IPS-NIHi7 (cell line): ENCODE data around the gene SMAD5.

Experiments
- DNase-seq: peaks from one replicate; pipeline ENCODE4 v3.0.0; 2012; ENCODE audit warnings: mixed read lengths; ENCODE audit errors: extremely low spot score

The SMAD5 gene

DNA sequence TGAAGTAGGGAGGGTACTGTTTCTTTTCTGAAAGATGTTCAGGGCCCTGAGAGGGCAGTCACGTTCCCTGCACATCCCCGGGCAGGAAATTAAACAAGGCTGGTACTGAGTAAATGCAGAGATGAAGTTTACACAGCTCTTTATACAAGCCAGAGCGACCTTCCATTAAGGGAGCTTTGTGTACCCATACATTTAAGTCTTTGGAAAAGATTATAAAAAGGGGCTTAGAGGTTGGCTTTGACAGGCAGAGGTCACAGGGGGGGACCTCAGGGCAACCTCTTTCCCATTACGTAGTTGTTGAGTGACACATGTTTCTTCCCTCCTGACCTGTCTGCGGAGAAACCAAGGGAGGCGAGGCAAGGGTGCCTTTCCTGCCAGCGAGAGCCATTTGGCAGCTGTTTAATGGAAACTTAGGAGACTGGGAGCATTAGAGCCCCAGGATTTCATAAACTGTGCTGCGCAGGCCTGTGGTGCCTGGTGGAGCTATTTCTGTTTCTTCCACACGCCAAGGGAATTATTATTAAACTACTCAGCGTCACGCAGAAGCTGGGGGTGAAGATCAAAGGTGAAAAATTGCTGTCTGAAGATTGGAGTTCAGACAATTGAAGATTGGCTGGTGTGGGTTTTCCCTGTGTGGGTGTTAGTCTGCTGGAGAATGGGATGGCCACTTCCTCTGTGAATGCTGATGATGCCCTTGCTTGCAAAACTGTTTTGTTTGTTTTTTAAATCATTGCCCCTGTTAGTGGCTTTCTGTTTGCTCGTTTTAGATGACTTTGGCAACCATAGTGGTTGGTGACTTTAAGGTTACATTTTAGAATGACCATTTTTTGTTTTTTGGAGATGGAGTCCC lies 63.6 kb downstream of the SMAD5 start:
- DNase-seq: no peak

- DNase-seq: no peak
Observed at GRCh38 chr5:136197462-136198142, 65.0 kb downstream of the SMAD5 start.

- no peak for DNase-seq
Observed at GRCh38 chr5:136198453-136198852, 65.8 kb downstream of the SMAD5 start.

DNA sequence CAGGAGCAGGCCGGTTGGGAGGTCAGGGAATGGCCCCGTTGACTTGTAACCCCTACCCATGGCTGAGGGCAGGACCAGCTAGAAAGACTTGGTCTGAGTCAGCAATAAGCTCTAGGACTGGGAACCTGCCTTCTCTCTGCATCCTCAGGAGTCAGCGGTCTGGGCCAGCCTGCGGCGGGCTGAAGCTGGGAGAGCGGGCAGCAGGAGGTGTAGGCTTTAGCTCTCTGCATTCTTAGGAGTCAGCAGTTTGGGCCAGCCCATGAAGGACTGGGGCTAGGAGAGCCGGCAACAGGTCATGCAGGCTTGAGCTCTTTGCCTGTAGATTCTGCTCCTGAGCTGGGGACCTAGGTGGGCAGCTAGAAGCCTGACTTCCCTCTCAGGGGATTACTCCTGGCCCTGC lies 66.8 kb downstream of the SMAD5 start:
- no peak for DNase-seq

DNA sequence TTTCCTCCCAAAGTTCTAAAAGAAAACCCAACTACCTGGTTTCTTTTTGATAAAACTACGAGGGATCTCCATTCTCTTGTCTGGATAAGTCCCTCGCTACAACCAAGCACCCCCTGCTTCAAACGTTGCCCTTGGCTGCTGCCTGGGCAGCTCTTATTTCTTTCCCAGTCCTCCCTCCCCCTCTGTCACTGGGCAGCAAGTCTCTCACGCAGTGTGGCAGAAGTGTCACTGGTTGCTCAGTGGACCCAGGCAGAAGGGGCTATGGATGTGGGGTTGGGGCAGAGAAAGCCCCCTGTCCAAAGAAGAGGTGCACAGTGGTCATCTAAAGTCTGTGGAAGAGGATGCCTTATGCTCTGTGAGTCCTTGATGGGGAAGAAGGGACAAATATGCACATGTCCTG lies 67.5 kb downstream of the SMAD5 start:
- DNase-seq: no peak

- DNase-seq: no peak
Observed at GRCh38 chr5:136200761-136201160, 68.1 kb downstream of the SMAD5 start.

- no peak for DNase-seq
Observed at GRCh38 chr5:136201870-136202269, 69.2 kb downstream of the SMAD5 start.

GRCh38 chr5:136202469-136203205 lies 70.0 kb downstream of the SMAD5 start:
- peak; percentile 84 for DNase-seq

DNA sequence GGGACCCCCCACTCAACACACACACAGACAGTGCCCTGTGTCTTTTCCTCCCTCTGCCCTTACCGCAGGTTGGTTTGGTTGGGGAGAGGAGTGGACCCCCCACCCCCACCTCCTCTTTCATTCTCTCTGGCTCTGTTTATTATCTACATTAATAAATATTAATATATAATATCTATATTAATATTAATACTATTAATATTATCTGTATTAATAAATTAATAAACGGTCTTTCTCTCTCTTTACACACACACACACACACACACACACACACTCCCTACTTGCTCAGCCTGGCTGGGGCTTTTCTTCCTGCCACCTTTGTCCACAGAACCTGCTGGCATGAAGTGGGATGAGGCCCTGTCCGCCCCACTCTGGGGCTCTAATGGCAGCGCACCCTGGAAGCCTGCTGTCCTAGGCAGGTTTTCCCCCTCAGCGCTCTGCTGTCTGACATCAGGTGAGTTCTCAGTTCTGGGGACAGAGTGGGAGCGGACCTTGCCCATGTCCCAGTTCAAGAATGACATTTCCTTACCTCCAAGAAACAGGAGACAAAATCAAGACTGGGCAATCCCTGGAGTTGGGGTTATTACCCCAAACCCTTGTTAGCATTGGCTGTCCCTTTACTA lies 70.8 kb downstream of the SMAD5 start:
- DNase-seq: no peak

- DNase-seq: no peak
Observed at GRCh38 chr5:136205061-136205702, 72.5 kb downstream of the SMAD5 start.

DNA sequence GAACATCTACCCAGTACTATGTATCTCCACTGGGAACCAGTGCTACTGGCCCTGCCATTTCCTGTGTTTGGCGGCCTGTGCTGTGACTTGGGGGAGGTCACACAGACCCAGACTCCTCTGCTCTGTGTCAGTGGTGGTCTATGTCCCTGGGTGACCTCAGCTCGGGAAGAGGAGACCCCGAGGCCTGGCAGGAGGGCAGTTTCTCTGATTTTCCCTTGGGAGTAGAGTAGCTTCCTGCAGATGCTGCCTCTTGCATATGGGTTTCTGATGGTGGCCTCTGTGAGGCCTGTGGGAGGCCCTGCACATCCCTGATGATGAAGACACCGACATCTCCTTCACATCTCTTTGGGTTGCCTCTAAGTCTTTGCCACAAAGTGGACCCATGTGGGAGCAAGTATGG lies 73.3 kb downstream of the SMAD5 start:
- DNase-seq: no peak

GRCh38 chr5:136206361-136206760 lies 73.7 kb downstream of the SMAD5 start:
- DNase-seq: no peak

- no peak for DNase-seq
Observed at GRCh38 chr5:136207631-136208030, 75.0 kb downstream of the SMAD5 start.

DNA sequence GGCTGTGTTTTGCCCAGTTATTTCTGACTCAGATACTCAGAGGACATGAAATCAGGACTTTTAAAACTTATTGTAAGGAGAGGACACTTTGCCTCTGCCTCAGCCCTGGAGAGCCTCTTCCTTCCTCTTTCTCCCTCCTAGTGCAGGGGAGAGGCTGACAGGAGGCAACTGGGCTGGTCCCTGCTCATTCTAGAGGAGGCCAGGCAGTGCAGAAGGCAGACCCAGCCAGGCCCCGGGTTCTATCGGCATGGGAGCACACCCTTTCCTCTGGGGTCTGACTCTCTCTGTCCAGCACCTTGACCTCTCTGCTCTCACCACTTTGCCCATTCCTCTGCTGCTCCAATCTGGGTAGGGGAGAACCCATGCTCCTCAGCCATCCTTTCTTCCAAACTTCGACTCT lies 76.3 kb downstream of the SMAD5 start:
- no peak for DNase-seq

GRCh38 chr5:136209346-136209910 lies 76.8 kb downstream of the SMAD5 start:
- DNase-seq: no peak

- no peak for DNase-seq
Observed at GRCh38 chr5:136210259-136210658, 77.6 kb downstream of the SMAD5 start.

DNA sequence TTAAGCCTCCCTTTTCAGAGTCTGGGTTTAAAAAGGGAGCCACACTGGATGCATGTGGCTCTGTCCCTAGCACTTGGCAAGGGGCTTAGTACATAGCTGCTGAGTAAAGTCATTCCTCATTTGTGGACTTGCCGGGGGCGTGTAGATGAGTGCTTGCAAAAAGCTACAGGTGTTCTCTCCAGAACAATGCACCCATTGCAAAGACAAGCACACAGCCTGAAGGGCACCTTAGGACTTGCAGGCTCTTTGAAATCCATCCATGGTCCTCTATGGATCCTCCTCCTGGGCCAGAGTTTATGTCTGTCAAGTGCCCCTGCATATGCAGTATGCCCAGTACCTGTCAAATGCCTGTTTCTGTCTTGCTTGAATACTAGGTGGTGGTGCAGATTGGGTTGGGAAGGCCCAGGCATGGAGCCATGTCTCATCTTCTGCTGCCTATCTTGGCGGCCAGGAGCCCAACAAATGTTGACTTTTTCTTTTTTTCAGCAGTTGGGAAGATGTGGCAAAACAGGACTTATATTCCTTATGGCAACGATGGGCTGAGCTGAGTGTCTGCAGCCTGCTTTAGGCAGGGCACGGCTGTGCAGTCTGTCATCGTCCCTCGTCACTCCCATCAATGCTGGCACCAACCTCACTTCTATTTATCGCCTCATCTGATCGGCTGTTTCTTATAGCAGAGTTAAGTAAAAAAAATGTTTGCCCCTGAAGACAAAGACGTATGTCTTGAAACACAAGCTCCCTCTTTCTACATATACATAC lies 78.8 kb downstream of the SMAD5 start:
- DNase-seq: no peak

- DNase-seq: peak; percentile 82
Observed at GRCh38 chr5:136212252-136212721, 79.6 kb downstream of the SMAD5 start.

GRCh38 chr5:136213919-136214493 lies 81.4 kb downstream of the SMAD5 start:
- DNase-seq: no peak

DNA sequence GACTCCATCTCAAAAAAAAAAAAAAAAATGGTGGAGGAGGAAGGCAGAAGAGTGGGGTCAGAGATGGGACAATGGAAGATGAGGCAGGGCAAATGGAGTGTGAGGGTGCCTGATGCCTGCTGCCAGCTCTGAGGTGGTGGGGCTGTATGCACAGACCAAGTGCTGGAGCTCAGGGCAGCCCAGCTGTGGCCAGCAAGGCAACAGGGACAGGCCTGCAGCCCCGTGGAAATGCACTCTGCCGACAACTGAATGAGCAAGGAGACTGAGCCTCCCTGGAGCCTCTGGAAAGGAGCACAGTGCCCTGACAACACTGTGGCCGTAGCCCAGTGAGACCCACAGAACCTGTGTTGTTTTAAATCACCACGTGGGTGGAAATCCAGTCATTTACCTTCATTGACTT lies 83.2 kb downstream of the SMAD5 start:
- no peak for DNase-seq
